Activated naive CD8-positive, alpha-beta T cell treated with anti-CD3 and anti-CD28 coated beads, Interleukin-2, amount 10 ng/mL, durations not matched to agents 7 days and 5 days (primary cell): ENCODE measurements around the gene TASOR2. TPM values are rescaled to one million over a fixed set of nuclear protein-coding genes. Genes with fewer than 3 reads are reported as not detected.
A peak's percentile ranks its signal among the peaks of the same experiment; 100 is the strongest.

Experiments used
- ATAC-seq: fragments of 150-1000 bp; cut with Tn5 transposase; one replicate; pipeline ENCODE4 v1.10.0; 2021; ENCODE audit warnings: low read depth, moderate library complexity
- POLR2A ChIA-PET: fragments of 350-600 bp; sonication (Branson Sonifier 250); formaldehyde crosslinking; loops from one replicate; lab custom pipeline; 2021; ENCODE audit warnings: antibody characterized with exemption; lab: Charles Lee
- DNase-seq: peaks from one replicate; pipeline ENCODE4 v3.0.0; 2021
- H3K27ac Mint-ChIP-seq: one replicate; pipeline ENCODE4 v1.8.0; 2022; ENCODE audit warnings: mild to moderate bottlenecking, mixed read lengths
- H3K27me3 Mint-ChIP-seq: one replicate; pipeline ENCODE4 v1.8.0; 2022; ENCODE audit warnings: mild to moderate bottlenecking, moderate library complexity, mixed read lengths
- H3K36me3 Mint-ChIP-seq: one replicate; pipeline ENCODE4 v1.8.0; 2021; ENCODE audit warnings: mild to moderate bottlenecking, mixed read lengths
- H3K4me1 Mint-ChIP-seq: one replicate; pipeline ENCODE4 v1.8.0; 2021; ENCODE audit warnings: mixed read lengths
- H3K4me3 Mint-ChIP-seq: one replicate; pipeline ENCODE4 v1.8.0; 2022; ENCODE audit warnings: mild to moderate bottlenecking, moderate library complexity, mixed read lengths
- H3K9me3 Mint-ChIP-seq: one replicate; pipeline ENCODE4 v1.8.0; 2021; ENCODE audit warnings: mixed read lengths
- total RNA-seq, 2 experiments: library from RNA; stranded (reverse); gene quantifications; one replicate each; pipeline ENCODE4 v1.2.3, GENCODE V29; 2021

The TASOR2 gene
- total RNA-seq, 2 experiments from 2014 or later, result 48.5 to 52.2 TPM

DNA sequence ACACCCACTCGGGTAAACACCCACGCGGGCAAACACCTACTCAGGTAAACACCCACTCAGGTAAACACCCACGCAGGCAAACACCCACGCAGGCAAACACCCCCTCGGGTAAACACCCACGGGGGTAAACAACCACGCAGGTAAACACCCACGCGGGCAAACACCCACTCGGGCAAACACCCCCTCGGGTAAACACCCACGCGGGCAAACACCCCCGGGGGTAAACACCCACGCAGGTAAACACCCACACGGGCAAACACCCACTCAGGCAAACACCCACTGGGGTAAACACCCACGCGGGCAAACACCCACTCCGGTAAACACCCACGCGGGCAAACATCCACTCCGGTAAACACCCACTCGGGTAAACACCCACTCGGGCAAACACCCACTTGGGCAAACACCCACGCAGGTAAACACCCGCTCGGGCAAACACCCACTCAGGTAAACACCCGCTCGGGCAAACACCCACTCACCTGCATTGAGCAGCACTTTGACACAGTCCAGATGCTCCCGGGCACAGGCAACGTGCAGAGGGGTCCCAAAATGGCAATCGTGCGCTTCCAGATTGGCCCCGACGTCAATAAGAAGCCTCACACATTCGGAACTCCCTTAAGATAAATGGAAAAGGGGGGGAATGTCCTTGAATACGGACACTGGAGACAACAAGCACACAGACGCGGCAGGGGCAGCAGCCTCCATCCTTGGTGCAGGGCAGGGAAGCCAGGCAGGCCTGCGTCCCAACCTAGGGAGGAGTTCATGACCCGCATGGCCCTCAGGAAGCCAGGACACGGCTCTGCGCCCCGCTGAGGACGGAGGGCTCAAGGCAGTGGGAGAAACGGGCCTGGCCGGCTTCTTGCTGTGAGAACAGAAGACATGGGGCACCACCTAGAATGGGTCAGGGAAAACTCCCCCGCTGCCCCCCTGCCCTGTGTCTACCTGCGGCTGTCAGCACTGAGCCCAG is 35.9 kb upstream of the TASOR2 start:
- Mint-ChIP-seq H3K9me3 (no peaks in the 10 kb centered on the region), H3K27me3 (no peaks in the 10 kb centered on the region), H3K4me3 (no peak overlapping the region), H3K4me1 (peaks cover 2% of the 10 kb centered on the region), H3K36me3 (peaks cover 3% of the 10 kb centered on the region), H3K27ac (no peak overlapping the region)
- POLR2A ChIA-PET, result no interaction called here
- no peak for ATAC-seq
- DNase-seq, result no peak

- no peak overlapping the region for H3K27ac Mint-ChIP-seq
These were observed 34.9 kb upstream of the TASOR2 start for GRCh38 chr10:5649746-5650145.

DNA sequence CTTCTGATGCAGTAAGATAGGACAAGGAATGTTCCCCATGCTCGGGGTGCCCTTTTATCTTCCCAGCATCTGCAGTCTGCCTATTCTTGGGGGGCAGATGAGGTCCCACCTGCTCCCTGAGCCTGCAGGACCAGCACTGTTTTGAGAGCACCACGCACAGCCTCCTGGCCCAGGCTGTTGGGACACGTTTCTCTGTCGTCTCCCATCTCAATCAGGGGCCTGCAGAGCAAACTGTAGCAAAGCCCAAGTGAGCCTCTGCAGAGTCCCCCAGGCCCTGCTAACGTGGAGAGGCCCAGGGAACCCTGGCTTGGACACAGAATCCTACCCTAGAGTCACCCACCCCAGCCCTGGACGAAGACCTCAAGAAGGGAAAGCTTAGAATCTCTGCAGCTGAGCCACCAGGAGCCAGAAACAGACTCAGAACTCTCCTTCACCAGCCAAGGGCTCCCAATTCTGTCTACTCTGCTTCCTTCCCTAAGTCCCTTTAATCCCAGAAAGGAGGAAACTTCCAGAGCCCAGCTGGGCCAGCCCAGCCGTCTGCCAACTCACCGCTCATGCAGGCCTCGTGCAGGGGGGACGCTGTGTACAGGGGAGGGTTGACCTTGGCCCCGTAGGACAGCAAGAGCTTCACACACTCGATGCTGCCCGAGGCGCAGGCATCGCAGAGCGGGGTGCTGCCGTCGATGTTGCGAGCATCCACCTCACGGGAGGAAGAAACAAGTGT is 33.8 kb upstream of the TASOR2 start:
- Mint-ChIP-seq H3K4me1 (peaks cover 9% of the 10 kb centered on the region), H3K36me3 (peaks cover 3% of the 10 kb centered on the region), H3K9me3 (no peaks in the 10 kb centered on the region), H3K4me3 (no peak overlapping the region), H3K27me3 (no peaks in the 10 kb centered on the region), H3K27ac (no peak overlapping the region)
- ATAC-seq (no peak), DNase-seq (no peak)
- POLR2A ChIA-PET, result no interaction called here

More at GRCh38 chr10:5649746-5650145, 34.9 kb upstream of the TASOR2 start:
- ATAC-seq (no peak), DNase-seq (no peak)
- Mint-ChIP-seq H3K4me3 (no peak overlapping the region), H3K9me3 (no peaks in the 10 kb centered on the region), H3K27me3 (no peaks in the 10 kb centered on the region), H3K4me1 (peaks cover 2% of the 10 kb centered on the region), H3K36me3 (peaks cover 3% of the 10 kb centered on the region)
- POLR2A ChIA-PET, result no interaction called here

- H3K9me3 Mint-ChIP-seq, result no peaks in the 10 kb centered on the region
- no peak overlapping the region for H3K4me3 Mint-ChIP-seq
- no peak overlapping the region for H3K27ac Mint-ChIP-seq
- DNase-seq (no peak), ATAC-seq (no peak)
- H3K36me3 Mint-ChIP-seq, result peaks cover 3% of the 10 kb centered on the region
- POLR2A ChIA-PET, result no interaction called here
- no peaks in the 10 kb centered on the region for H3K27me3 Mint-ChIP-seq
- peaks cover 9% of the 10 kb centered on the region for H3K4me1 Mint-ChIP-seq
These were observed 33.3 kb upstream of the TASOR2 start for GRCh38 chr10:5651388-5651764.

- no peaks in the 10 kb centered on the region for H3K9me3 Mint-ChIP-seq
- POLR2A ChIA-PET, result no interaction called here
- peaks cover 19% of the 10 kb centered on the region for H3K4me1 Mint-ChIP-seq
- no peak overlapping the region for H3K27ac Mint-ChIP-seq
- DNase-seq, result no peak
- peaks cover 3% of the 10 kb centered on the region for H3K36me3 Mint-ChIP-seq
- H3K27me3 Mint-ChIP-seq, result no peaks in the 10 kb centered on the region
- no peak overlapping the region for H3K4me3 Mint-ChIP-seq
- ATAC-seq, result no peak
These were observed 31.9 kb upstream of the TASOR2 start for GRCh38 chr10:5652746-5653145.

DNA sequence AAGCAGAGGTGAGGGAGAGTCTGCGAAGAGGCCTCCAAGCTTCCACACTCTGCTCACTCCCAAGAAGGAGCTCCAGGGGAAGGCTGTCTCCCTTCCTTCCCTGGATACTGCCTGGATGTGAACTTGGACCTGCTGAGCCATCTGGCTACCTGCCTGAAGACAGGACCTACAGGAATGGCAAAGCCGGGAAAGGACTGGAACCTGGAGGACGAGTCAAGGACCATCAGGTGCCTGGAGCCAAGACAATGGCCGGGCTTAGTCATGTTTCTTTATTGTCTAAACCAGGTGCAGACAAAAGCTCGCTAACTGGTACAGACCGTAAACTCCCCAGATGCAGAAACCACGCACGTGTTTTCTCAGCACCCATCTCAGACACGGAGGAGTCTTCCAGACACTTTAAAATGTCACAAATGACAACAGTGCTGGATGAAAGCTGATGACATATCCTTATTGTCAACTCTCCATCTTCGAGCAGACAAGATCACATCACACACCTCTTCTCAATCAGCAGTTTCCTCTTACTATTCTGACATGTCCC is 30.4 kb upstream of the TASOR2 start:
- Mint-ChIP-seq H3K4me3 (no peak overlapping the region), H3K36me3 (no peaks in the 10 kb centered on the region), H3K27ac (no peak overlapping the region), H3K9me3 (no peaks in the 10 kb centered on the region), H3K27me3 (no peaks in the 10 kb centered on the region), H3K4me1 (peaks cover 21% of the 10 kb centered on the region)
- DNase-seq, result no peak
- ATAC-seq, result no peak
- POLR2A ChIA-PET, result no interaction called here

DNA sequence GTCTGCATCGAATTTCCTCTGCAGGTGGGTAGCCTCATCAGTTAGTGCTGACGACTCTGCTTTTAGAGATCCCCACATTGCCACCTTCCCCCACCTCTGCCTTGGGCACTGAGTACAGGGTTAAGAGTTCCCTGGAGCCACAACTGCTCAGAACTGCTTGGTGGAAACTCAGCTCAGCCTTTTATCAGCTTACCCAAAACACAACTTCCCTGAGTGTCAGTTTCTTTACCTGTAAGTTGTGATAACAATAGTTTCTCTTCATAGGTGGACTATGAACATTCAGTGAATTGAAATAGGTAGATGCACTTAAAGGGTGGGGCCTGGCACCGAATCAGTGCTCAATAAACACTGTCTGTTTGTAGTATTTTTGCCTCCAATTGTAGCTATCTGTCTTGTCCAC is 29.5 kb upstream of the TASOR2 start:
- H3K27me3 Mint-ChIP-seq, result no peaks in the 10 kb centered on the region
- peaks cover 29% of the 10 kb centered on the region for H3K4me1 Mint-ChIP-seq
- H3K9me3 Mint-ChIP-seq, result no peaks in the 10 kb centered on the region
- DNase-seq (no peak), ATAC-seq (peak; percentile 45)
- peak overlapping the region; percentile 28 for H3K4me3 Mint-ChIP-seq
- POLR2A ChIA-PET, result no interaction called here
- no peak overlapping the region for H3K27ac Mint-ChIP-seq
- peaks cover 2% of the 10 kb centered on the region for H3K36me3 Mint-ChIP-seq

- Mint-ChIP-seq H3K36me3 (peaks cover 2% of the 10 kb centered on the region), H3K27ac (peak overlapping the region; percentile 65), H3K4me1 (peaks cover 29% of the 10 kb centered on the region), H3K4me3 (peak overlapping the region; percentile 7), H3K9me3 (no peaks in the 10 kb centered on the region), H3K27me3 (no peaks in the 10 kb centered on the region)
- POLR2A ChIA-PET, result no interaction called here
- DNase-seq (no peak), ATAC-seq (no peak)
These were observed 27.7 kb upstream of the TASOR2 start for GRCh38 chr10:5656737-5657579.

GRCh38 chr10:5658871-5659618 is 25.6 kb upstream of the TASOR2 start:
- DNase-seq, result no peak
- Mint-ChIP-seq H3K4me1 (peaks cover 29% of the 10 kb centered on the region), H3K9me3 (no peaks in the 10 kb centered on the region), H3K27me3 (no peaks in the 10 kb centered on the region), H3K27ac (no peak overlapping the region), H3K36me3 (peaks cover 2% of the 10 kb centered on the region), H3K4me3 (no peak overlapping the region)
- POLR2A ChIA-PET, result no interaction called here
- ATAC-seq, result no peak

DNA sequence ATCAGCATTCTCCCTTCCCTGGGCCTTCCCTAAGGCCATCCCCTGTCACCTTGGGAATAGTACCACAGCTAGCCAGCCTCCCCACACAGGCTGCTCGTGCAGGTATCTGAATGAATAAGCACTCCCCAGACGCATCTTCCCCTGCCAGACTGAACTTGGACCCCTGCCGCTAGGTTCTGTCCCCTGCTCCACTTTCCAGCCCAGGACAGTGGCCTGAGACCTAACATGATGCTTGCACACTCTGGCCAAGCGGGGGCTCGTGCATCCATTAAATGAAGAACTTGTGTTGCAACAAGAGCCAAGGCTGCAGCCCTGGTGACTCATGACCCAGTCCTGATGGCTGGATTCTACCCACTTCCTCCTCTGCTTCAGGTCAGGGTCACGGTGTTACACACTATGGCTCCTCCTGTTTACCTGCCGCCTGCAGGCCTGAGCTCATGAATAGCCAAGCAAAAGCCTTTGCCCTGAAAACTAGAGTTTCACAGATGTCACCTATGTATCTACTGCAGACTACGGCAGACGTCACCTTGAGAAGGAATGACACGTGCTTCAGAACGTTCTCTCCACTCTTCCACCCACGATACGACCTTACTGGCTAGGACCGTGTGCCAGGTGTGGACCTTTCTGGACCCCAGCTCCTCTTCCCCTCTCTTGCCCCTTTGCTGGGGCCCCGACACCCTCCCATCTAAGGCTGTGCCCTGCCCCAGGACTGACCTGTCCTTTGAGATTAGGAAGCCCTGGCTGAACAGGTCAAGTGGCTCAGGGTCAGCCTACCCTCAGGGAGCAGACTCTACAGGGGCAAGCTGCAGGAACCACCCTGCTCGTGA is 24.7 kb upstream of the TASOR2 start:
- no peaks in the 10 kb centered on the region for H3K9me3 Mint-ChIP-seq
- no peak overlapping the region for H3K4me3 Mint-ChIP-seq
- POLR2A ChIA-PET, result interaction anchor here (1.0 kb wide), 2 partner anchors 9 to 24 kb away, joined by 4 read pairs; no protein-coding TSS in a partner anchor

DNA sequence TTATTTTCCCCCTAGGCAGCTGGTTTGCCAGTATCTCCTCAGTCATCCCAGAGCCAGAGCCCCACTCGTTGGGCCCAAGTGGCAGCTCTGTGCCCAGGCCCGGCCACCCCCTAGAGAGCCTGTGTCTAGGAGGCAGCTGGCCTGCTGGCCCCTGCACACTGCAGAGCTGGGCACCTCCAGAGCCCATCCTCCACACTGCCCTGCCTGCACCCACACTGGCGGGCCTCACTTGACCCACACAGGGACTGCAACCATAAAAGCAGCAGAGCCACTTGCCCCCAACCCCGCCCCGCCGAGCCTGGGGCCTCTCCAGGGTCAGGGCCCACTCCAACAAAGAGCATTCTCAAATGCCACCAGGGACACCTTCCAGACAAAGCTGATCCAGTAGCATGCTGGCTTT is 23.6 kb upstream of the TASOR2 start:
- no peak for DNase-seq
- Mint-ChIP-seq H3K27ac (no peak overlapping the region), H3K36me3 (peaks cover 2% of the 10 kb centered on the region), H3K4me1 (peaks cover 28% of the 10 kb centered on the region), H3K27me3 (no peaks in the 10 kb centered on the region), H3K9me3 (no peaks in the 10 kb centered on the region), H3K4me3 (no peak overlapping the region)
- POLR2A ChIA-PET, result interaction anchor here (1.0 kb wide), 2 partner anchors 8 to 23 kb away, joined by 4 read pairs; no protein-coding TSS in a partner anchor
- ATAC-seq, result no peak

More for the DNA sequence above, 24.7 kb upstream of the TASOR2 start:
- Mint-ChIP-seq H3K27me3 (no peaks in the 10 kb centered on the region), H3K4me1 (peaks cover 29% of the 10 kb centered on the region), H3K27ac (peak overlapping the region; percentile 50), H3K36me3 (peaks cover 2% of the 10 kb centered on the region)
- DNase-seq (no peak), ATAC-seq (peak; percentile 72)
